GM19324 (cell line): ENCODE data around the gene UPK3B.
"Not testable (repeated sequence)": the region's sequence is repeated elsewhere in the genome, so short reads cannot be mapped to it uniquely, and the experiment has no call there.

Experiments used
- ATAC-seq: cut with Tn5 transposase; IDR thresholded peaks from one replicate; pipeline ENCODE4 v1.9.1; 2021; ENCODE audit warnings: mild to moderate bottlenecking, moderate library complexity; ENCODE audit not compliant: unreplicated experiment, low FRiP score

UPK3B gene

GRCh38 chr7:76509931-76510877, at the start of gene UPK3B:
UPK3B (plus strand) TSS chr7:76510552; CDS start chr7:76510653, 101 bp downstream.
- no peak for ATAC-seq

GRCh38 chr7:76460767-76461166, 49.6 kb upstream of the UPK3B start:
- not testable (repeated sequence) for ATAC-seq

DNA sequence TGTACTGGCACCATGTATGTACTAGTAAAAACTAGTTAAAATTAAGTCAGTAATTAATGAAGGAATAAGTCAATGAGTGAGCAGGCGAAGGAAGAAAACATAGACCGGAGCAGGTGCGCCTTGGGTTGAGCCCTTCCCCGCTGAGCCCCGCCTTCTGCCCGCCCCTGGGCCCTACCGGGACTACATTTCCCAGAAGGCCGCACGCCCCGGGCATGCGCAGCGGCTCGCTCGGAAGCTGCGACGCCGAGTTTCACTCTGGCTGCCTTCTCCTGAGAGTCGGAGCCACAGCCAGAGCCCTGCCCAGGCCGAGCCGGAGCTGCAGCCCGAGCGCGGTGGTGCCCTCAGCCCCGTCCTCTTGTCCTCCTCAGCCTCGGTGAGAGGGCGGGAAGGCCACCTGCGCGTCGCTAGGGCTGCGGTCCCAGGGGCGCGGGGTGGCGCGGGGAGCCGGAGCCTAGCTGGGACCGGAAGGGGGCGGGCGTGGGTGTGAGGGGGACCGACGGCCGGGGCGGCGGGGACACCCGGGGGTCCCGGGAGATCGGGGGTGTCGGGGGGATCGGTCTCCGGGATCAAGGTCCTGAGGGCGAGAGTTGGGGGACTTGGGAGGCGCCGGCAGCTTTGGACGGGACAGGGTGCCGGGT, 48.8 kb upstream of the UPK3B start, which contains the start of gene DTX2:
Gene DTX2 (plus strand): TSS at position 246 of the 638 bp plus-strand sequence. CDS start 18,801 bp downstream, outside the sequence.
- peak; percentile 99 for ATAC-seq

GRCh38 chr7:76462271-76462882, 48.0 kb upstream of the UPK3B start:
- ATAC-seq, result not testable (repeated sequence)

- not testable (repeated sequence) for ATAC-seq
Measured at GRCh38 chr7:76464959-76465358, 45.4 kb upstream of the UPK3B start.

DNA sequence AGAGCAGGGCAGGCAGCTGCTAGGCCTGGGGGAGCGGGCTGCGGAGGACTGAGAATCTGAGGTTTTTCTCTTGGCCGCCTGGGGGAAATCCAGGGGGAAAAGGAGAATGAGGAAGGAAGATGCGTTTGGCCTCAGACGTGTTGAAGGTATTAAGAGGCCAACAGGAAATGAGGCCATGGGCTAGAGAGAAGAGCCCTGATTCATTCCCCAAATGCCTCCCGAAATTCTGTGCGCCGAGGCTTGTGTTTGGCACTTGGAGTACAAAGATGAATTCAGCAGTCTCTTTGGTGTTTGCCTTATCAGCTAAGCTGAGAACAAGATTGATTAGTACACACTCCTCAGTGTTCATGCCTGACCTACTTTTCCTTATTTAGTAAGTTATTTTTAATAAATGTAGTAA, 44.4 kb upstream of the UPK3B start:
- ATAC-seq, result not testable (repeated sequence)

DNA sequence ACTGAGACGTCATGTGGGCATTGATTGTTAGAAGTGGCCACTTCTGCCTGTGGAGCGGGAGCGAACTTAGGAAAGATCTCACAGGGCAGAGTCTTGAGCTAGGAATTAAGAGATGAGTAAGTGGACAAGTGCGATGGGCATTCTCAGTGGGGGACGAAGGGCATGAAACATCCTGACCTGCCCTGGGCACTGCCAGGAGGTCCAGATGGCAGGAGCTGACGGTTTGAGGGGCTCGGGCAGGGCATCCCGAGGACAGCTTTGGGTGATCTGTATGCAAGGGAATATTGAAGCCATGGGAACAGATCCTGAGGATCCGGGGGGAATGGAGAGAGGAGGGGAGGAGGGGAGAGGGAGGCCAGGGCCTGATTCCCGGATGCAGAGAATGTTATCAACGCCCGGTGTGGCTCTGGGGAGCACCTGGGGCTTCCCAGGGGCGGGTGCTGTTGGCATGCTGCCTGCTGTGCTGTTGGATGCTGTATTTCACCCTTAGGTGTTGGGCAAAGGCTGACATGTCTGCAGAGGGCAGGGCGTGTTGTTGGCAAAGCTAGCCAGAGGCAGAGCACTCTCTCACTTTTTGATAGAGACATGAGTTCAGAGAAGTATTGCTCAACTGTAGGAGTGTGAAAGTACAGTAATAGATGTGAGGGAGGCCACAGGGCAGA, 42.5 kb upstream of the UPK3B start:
- not testable (repeated sequence) for ATAC-seq

DNA sequence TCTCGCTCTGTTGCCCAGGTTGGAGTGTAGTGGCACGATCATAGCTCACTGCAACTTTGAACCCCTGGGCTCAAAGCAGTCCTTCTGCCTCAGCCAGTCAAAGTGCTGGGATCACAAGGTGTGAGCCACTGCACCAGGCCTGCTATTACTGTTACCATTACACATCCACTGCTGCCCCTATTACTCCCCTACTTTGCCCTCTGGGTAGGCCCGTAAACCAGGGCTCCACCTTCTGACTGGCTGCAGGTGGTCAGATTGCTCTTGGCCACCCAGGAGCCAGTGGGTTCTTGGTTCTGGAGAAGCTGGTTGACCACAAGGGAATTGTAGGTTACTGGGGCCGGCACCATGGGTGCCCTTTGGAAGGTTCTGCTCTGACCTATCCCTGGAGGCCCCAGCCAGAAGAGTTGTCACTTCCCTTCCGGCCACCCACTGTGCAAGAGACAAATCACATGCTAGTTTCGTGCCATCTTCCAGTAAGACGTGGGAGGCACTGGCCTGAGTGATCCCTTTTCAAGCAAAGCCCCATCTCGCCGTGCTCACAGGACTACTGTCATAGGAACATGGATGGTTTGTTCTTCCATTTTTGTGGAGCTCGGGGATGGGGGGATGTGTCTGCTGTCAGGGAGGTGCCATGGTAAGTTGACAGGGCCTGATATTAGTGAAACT, 38.7 kb upstream of the UPK3B start:
- ATAC-seq, result not testable (repeated sequence)

DNA sequence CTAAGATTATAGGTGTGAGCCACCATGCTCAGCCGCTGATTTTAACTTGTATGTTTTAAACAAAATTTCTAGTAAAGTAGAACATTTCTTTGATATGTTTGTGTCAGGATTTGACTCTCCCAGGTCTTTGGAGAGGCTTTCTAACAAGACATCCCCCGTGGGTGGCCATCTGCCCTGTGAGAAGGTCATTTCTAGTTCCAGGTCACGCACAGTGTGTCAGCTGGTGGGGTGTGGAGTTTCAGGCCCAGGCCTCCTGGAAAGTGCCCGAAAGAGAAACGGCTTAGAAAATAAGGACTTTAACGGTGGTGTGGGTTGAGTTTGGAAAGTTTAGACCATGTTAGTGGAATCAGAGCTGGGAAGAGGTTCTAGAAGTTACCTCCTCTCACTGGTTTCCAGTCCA, 37.3 kb upstream of the UPK3B start:
- ATAC-seq, result not testable (repeated sequence)

DNA sequence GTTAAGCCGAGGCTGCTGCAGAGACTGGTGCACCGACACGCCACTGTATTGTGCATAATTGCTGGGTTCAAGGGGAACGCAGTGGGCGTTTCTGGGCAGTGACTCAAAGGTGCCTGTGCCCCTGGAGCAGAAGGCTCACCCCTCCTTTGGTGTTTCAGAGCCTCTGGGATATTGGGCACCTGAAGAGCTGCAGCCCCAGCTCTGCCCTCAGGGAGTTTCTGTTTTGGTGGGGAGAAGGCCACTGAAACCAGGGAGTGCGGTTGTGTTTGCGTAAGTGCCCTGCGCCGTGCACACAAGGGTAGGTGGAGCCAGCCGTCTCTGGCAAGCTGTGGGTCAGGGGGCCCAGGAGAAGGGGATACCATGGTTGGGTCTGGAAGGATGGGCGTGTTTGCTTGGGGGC, 34.1 kb upstream of the UPK3B start:
- ATAC-seq, result not testable (repeated sequence)

- not testable (repeated sequence) for ATAC-seq
Measured at GRCh38 chr7:76476742-76477474, 33.4 kb upstream of the UPK3B start.

GRCh38 chr7:76479628-76480027, 30.7 kb upstream of the UPK3B start:
- ATAC-seq, result not testable (repeated sequence)

GRCh38 chr7:76480403-76481253, 29.7 kb upstream of the UPK3B start:
- ATAC-seq, result not testable (repeated sequence)

DNA sequence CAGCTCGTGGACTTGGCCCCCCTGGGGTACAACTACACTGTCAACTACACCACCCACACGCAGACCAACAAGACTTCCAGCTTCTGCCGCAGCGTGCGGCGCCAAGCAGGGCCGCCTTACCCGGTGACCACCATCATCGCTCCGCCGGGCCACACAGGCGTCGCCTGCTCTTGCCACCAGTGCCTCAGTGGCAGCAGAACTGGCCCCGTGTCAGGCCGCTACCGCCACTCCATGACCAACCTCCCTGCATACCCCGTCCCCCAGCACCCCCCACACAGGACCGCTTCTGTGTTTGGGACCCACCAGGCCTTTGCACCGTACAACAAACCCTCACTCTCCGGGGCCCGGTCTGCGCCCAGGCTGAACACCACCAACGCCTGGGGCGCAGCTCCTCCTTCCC, 27.7 kb upstream of the UPK3B start:
- not testable (repeated sequence) for ATAC-seq

- ATAC-seq, result not testable (repeated sequence)
Measured at GRCh38 chr7:76483081-76483480, 27.3 kb upstream of the UPK3B start.

- not testable (repeated sequence) for ATAC-seq
Measured at GRCh38 chr7:76484456-76484855, 25.9 kb upstream of the UPK3B start.

- not testable (repeated sequence) for ATAC-seq
Measured at GRCh38 chr7:76485822-76486610, 24.3 kb upstream of the UPK3B start.
